HK-2 (cell line): ENCODE data around the gene TMEM165.
"Not testable (repeated sequence)": the region's sequence is repeated elsewhere in the genome, so short reads cannot be mapped to it uniquely, and the experiment has no call there.

Experiments used
- DNase-seq: peaks from one replicate; pipeline ENCODE4 v3.0.0-alpha.2; 2018; ENCODE audit not compliant: unreplicated experiment

Gene TMEM165, protein sequence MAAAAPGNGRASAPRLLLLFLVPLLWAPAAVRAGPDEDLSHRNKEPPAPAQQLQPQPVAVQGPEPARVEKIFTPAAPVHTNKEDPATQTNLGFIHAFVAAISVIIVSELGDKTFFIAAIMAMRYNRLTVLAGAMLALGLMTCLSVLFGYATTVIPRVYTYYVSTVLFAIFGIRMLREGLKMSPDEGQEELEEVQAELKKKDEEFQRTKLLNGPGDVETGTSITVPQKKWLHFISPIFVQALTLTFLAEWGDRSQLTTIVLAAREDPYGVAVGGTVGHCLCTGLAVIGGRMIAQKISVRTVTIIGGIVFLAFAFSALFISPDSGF

DNA sequence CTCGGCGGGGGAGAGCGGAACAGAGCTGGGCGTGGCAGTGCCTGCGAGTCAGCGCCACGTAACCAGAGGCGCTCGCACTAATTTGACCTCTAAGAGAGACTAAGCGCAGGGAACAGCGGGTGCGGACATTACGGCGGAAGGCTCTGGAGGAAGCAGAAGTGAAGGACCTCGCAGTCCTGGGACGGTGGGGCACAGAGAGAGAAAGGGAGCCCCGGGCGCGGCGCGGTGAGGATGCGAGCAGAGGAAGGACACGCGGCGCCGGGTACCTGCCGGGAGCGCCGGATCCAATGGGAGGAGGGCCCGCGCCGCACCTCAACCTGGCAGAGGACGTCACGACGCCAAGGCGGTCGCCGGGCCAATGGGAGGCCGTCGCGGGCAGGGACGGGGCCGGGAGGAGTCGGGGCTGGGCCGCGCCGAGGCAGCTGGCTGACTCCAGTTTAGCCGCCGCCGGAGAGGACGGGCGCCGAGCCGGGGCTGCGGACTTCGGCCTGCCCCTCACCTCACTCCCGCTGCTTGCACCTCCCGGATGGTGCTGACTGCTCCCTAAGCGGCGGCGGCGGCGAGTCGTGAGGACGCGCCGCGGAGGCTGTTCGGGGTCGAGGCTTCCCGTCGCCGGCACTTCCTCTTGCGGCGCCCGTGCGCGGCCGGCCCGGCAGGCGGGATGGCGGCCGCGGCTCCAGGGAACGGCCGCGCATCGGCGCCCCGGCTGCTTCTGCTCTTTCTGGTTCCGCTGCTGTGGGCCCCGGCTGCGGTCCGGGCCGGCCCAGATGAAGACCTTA is at the start of gene TMEM165:
Gene TMEM165, plus strand, starts transcription at position 429 of the 779 bp plus-strand sequence. Its CDS starts 233 bp downstream, at position 662.
- DNase-seq = peak; percentile 93

DNA sequence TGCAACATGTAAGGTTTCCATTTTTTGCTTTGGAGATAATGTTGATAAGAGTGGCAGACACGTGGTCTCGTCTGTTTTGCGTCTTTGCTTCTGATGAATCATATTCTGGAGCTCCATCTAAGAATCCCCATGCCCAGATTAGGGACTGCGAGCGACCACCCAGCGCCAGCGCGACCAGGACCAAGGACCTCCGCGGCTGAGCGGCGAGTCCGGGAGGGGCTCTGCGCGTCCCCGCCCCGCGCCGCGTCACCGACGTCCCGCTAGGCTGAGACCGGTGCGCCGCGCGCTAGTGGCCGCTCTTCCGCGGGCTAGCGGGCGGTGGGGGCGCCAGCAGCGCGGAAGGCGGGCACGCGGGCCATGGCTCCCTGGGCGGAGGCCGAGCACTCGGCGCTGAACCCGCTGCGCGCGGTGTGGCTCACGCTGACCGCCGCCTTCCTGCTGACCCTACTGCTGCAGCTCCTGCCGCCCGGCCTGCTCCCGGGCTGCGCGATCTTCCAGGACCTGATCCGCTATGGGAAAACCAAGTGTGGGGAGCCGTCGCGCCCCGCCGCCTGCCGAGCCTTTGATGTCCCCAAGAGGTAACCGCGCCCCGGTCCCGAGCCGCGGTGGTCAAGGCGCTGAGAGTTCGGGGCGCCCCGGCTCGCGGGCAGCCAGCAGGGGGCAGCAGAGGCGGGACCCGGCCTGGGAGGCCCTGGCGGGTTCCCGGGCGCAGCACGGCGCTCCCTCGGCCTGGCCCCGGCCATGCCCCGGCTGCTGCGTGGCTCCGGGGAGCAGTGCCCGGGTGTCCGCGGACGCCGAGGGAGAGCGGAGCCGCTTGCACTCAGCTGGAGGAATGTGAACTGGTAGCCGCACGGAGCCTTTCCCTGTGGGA is 49.5 kb upstream of the TMEM165 start, which contains the start of gene SRD5A3:
Gene SRD5A3, plus strand, starts transcription at position 263 of the 871 bp plus-strand sequence. Its CDS starts 95 bp downstream, at position 358.
- peak; percentile 92 for DNase-seq

DNA sequence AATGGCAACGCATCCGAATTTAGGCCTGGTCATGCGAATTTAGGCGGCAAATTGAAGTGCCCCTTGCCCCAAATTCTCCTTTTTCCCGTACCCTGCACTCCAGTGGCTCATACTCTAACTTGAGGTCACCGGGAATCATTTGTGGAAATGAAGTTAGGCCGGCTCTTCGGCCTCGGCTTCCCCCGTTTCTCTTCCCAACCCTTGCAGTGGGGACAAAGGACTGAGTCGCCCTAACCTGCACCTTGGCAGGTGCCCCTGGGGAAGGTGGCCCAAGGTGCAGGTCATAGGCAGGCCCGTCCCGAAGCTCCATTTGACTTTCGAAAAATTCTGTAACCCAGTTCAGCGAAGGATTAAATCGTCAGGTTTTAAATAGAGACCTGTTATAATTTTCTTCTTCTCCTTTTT is 48.9 kb upstream of the TMEM165 start:
- DNase-seq = no peak

DNA sequence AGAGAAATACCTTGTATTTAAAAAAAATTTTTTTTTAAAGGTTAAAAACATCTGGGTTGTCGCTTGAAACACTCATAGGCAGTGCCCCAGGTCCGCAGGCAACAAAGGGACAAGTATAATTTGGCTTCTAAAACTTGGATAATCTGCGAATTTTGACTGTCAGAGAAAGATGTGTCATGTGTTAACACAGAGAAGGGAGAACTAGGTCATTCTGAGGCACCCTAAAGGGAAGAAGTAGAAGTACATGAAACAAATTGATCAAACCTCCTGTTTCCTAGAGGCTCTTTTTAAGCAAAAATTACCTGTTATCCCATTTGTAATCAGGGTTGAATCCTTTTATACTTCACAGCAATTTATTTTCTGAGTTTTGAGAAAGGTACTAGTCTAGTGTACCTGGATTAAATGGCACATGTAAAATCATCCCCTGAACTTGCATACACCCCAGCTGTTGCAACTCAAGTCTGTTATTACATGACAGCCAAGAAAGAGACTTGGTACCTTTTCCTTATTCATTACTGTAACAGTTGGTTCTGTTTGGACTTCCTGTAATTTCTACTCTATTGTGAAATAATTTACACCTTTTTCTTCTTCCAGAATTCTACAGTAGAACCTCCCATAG is 48.0 kb upstream of the TMEM165 start:
- DNase-seq = no peak

DNA sequence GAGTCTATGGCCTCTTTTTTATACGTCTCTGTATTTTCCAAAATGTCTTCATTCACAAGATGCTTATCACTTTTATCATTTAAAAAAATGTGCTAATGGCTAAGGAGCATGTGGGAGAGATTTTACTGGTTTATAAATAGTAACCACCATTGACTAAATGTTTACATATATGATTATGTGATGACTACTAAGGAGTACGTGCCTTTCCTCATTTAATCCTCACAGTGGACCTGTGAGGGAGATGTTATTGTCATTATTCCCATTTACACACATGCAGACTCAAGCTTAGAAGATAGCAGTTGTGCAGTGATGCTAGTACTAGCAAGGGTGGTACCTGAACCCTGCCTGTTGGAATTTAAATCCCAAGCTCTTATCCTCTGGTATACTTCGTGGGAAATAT is 47.3 kb upstream of the TMEM165 start:
- no peak for DNase-seq

DNA sequence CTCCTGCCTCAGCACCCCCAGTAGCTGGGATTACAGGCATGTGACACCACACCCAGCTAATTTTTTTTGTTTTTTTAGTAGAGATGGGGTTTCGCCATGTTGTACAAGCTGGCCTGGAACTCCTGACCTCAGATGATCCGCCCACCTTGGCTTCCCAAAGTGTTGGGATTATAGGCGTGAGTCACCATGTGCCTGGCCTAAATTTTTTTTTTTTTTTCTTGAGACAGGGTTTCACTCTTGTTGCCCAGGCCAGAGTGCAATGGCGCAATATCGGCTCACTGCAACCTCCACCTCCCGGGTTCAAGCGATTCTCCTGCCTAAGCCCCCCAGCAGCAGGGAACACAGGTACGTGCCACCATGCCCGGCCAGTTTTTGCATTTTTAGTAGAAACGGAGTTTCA is 44.9 kb upstream of the TMEM165 start:
- not testable (repeated sequence) for DNase-seq

DNA sequence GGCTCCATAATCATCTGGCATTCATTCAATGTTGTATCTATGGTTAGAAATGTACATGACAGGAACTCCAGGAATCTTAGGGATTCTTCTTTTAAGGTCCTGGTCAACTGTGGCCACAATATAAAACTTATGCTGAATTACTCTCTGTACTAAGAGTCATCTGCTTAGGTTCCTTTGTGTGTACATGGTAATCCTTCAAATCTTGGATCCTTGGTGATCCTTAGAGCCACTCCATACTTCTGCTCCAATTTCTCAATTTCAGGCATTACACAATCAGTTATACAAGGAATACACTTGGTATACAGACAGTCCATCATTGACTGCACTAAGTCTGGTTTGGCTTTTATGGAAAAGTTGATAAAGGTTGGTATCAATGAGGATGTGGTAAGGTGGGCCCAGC is 43.9 kb upstream of the TMEM165 start:
- DNase-seq = no peak

DNA sequence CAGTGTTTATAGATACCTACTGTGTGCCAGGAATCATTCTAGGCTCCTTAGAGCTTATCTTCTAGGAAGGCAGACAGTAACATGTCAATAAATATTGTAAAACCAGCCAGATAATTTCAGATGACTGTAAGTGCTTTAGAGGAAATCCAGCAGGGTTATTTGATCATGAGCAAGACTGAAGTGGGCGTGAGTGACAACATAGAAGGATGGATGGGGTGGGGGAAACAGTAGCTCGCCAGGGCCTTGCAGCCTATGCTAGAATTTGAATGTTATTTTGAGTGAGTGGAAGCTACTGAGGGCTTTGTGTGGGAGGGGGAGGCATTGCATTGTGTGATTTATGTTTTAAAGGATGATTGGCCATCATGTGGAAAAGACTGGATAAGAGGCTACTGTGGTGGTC is 43.0 kb upstream of the TMEM165 start:
- no peak for DNase-seq

DNA sequence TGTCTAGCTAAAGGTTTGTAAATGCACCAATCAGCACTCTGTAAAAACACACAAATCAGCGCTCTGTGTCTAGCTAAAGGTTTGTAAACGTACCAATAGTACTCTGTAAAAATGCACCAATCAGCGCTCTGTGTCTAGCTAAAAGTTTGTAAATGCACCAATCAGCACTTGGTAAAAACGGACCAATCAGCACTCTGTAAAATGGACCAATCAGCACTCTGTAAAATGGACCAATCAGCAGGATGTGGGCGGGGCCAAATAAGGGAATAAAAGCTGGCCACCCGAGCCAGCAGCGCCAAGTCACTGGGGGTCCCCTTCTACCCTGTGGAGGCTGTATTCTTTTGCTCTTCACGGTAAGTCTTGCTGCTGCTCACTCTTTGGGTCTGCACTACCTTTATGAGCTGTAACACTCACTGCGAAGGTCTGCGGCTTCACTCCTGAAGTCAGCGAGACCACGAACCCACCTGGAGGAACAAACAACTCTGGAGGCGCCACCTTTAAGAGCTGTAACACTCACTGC is 42.5 kb upstream of the TMEM165 start:
- DNase-seq = not testable (repeated sequence)

DNA sequence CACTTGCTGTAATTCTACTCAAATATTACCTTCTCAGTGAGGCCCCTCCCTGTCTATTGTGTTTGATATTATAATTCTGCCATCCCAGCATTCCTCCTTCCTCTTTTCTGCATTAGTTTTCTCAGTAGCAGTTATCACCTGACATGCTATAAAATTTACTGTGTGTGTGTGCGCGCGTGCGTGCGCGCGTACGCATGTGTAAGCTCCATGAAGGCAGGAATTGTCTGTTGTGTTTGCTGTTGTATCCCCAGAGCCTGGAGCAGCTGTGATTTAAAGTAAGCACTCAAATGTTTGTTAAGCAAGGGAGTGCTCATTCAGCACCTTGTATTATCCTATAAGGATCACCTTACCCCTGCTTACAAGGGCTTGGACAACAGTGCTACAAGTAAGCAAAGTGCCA is 41.1 kb upstream of the TMEM165 start:
- no peak for DNase-seq

DNA sequence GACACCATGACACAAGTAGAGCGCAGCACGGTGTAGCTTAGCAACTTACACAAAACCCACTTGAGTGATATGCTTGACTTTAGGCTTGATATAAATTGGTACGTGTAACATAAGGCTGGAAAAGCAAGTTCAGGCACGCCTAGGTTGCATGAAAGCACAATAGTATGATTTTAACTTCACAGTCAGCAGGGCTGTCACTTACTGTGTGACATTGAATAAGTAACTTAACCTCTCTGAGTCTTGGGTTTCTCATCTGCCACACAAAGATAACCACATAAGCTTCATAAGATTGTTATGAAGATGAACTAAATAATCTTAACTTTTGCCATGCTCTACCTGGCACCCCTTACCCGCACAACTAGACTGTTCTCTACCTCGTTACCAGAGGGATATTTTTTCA is 40.2 kb upstream of the TMEM165 start:
- DNase-seq = no peak

DNA sequence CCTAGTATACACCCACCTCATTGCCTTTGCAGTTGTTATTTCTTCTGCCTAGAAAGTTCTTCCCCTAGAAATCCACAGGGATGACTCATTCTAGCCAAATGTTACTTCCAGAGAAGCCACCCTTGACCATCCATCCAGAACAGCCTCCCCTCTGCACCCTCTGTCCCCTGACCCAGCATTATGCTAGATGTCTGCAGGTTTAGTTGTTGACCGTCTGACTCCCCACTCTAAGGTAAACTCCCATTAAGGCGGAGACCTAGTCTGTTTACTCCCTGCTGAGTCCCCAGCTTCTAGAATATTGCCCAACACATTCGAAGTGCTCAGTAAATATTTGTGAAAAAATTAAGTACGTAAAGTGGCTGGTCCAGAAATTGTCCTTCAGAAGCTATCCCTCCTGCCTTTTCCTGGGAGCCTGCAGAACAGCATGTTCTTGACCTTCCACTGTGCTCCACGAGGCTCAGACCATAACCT is 38.7 kb upstream of the TMEM165 start:
- no peak for DNase-seq

DNA sequence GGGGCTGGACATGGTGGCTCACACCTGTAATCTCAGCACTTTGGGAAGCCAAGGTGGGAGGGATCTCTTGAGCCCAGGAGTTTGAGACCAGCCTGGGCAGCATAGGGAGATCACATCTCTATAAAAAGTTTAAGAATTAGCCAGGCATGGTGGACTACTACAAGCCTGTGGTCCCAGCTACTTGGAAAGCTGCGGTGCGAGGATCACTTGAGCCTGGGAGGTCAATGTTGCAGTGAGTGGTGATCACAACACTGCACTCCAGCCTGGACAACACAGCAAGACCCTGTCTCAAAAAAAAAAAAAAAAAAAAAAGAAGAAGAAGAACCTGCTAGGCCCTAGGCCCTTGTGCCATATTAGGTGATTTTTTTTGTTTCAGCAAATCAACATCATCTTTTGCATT is 37.5 kb upstream of the TMEM165 start:
- DNase-seq = no peak

DNA sequence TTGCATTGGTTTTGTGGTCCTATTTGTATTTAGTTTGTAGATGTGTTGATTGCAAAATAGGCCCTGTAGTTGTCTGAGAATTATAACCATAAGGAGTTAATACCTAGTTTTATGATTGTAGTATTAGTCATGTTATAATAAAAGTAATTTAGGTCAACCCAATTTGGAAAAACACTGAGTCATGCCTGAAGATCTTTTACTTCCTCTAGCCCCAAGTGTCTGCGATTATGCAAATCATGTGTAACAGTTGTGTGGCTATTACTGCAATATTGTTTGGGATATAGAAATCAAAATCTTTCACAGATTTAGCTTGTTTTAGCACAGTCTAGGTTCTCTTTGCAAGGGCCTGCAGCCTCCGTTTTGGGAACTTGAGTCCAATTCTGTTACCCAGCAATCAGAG is 37.1 kb upstream of the TMEM165 start:
- DNase-seq = no peak

DNA sequence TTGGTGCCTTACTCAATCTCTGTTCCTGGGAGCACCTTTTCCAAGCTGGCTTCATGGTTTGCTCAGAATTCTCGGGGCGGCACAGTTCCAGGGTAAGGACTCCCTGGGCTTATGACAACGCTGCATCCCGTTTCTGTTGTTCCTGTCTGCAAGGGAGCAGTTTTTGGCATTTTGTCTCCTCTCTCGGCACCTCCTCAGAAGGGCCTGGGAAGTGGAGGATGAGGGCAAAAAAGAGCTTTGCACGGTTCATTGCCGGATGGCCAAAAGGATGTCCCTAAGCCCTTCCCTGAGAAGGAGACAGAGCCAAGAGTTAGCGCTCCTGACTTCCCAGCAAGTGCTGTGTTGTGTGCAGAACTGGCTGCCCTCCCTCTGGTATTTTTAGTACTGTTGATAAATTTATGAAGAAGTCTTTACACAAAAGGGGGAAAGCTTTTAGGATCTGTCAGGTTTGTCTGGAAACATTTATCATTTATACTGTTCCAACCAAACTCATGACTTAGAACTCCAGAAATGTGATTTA is 36.3 kb upstream of the TMEM165 start:
- no peak for DNase-seq

DNA sequence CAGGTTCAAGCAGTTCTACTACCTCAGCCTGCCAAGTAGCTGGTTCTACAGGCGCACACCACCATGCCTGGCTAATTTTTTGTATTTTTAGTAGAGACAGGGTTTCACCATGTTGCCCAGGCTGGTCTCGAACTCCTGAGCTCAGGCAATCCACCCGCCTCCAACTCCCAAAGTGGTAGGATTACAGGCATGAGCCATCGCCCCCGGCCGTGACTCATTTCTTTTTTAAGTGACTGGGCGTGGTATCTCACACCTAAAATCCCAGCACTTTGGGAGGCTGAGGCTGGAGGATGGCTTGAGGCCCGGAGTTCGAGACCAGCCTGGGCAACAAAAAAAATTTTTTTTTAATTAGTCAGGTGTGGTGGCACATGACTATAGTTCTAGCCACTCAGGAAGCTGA is 32.8 kb upstream of the TMEM165 start:
- DNase-seq = not testable (repeated sequence)

DNA sequence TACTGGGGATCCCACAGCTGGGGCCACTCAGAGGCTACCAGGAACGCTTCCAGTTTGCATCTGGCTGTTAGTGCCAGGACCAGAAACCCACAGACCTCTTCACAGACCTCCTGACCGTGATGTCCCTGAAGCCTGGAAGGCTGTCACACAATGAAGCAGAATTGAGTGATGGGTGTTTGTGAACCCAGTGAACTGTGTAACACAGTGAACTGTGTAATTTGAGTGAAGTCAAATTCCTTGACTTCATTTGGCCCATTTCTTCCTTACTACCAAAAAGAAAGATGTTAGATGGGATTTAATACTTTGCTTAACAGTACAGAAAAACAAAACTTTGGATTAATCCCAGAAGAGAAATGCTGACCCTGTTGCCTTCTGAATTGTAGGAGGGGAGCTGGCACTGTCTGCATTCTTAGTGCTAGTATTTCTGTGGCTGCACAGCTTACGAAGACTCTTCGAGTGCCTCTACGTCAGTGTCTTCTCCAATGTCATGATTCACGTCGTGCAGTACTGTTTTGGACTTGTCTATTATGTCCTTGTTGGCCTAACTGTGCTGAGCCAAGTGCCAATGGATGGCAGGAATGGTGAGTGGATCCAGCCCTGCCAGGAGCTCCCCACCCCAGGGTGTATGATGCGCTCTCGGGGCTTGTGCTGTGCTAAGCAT is 31.9 kb upstream of the TMEM165 start:
- DNase-seq = no peak

DNA sequence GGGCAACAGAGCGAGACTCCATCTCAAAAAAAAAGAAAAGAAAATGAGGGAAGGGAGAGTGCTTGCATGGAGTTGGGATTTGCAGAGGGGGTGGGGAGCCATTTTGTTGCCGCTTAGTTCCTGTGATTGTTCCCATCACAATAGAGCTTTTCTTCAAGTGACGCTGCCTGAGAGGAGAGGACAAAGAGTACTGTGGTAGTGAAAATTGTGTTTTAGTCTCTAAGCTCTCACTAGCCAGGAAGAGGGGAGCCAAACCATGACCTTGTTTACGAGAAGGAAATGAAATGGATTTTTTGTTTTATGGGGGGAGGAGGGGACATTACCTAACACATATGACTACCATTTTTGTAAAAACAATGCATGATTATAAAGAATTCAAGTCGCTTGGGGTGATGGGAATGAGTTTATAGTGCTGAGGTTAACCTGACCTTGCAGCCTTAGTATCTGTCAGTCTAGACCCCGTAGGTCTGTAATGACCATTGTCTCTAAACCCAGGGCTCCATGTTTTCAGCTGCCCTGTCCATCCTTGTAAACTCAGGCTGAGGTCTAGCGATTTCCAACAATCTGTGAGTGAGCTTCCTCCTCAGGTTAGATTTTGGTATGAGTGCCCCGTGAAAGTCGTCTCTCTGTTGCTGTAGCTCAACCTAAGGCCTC is 30.9 kb upstream of the TMEM165 start:
- DNase-seq = no peak

DNA sequence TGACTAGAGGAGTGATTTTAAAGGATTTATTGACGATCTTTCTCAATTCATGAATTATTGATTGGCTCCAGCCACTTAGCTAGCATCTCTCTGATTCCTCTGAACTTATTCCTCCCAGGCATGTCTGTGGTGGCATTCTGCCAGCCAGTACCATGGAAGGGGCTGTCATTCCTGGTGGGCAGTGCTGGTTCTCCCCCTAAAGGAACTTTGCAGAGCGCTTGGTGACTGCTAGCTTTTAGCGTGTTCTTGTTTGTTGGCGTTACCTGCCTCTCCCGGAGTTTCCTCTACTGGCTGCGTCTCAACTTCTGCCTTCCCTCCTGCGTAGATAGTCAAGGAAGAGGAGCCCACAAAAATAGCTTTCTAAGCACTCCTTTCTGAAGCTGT is 30.4 kb upstream of the TMEM165 start:
- DNase-seq = no peak

DNA sequence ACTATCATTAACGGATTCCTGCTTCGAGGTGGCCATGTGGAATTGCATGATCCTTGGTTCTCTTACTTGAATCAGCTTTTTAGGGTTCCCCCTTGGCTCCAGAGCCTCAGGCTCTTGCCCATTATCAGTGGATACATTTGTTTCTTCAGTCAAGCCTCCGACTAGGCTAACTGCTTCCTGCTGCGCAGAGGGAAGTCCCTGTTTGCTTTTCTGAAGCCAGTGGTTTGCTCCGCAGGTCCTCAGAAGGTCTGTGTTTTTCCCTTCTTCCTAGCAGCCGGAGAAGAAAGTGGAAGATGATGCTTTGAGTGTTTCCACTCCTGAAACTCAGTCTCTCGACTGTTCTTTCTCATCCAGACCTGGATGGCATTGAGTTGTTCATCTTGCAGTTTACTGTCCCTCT is 29.1 kb upstream of the TMEM165 start:
- DNase-seq = no peak
